ENCODE data around the gene PPARA. TPM values are rescaled to one million over a fixed set of nuclear protein-coding genes. Genes with fewer than 3 reads are reported as not detected.
A peak's percentile ranks its signal among the peaks of the same experiment; 100 is the strongest.

PPARA gene
- total and polyA plus RNA-seq, 7 donors: 11.0 to 55.8 (median 37.3) TPM

DNA sequence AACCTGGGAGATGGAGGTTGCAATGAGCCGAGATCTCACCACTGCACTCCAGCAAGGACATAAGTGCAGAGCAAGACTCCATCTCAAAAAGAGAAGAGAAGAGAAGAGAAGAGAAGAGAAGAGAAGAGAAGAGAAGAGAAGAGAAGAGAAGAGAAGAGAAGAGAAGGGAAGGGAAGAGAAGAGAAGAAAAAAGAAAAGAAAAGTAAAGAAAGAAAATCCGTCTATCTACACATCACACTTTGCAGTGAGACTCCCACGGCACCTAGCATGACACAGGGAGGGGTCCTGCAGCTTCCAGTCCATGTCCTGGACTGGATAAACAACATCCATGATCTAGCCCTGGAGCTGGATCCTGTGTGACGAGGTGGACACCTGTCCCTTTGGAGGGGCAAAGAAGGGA lies 4.0 kb upstream of the PPARA start:
- WGBS, 3 donors: 84 to 94% (median 90%) methylated on average over 4 of the region's 4 CpGs
- ATAC-seq: no peak
- TF ChIP-seq, protein P1, sequence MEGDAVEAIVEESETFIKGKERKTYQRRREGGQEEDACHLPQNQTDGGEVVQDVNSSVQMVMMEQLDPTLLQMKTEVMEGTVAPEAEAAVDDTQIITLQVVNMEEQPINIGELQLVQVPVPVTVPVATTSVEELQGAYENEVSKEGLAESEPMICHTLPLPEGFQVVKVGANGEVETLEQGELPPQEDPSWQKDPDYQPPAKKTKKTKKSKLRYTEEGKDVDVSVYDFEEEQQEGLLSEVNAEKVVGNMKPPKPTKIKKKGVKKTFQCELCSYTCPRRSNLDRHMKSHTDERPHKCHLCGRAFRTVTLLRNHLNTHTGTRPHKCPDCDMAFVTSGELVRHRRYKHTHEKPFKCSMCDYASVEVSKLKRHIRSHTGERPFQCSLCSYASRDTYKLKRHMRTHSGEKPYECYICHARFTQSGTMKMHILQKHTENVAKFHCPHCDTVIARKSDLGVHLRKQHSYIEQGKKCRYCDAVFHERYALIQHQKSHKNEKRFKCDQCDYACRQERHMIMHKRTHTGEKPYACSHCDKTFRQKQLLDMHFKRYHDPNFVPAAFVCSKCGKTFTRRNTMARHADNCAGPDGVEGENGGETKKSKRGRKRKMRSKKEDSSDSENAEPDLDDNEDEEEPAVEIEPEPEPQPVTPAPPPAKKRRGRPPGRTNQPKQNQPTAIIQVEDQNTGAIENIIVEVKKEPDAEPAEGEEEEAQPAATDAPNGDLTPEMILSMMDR (IDR thresholded peaks at IDR 0.05): no peak
- Histone ChIP-seq H3K4me3 (no peak overlapping the region), H3K4me1 (peaks cover 32% of the 10 kb centered on the region), H3K27me3 (ENCODE audit: insufficient read depth in 3 of 3, low read length in 2 of 3) (no peaks in the 10 kb centered on the region), H3K36me3 (ENCODE audit: insufficient read depth in 1 of 2, low read depth in 1 of 2) (no peaks in the 10 kb centered on the region), H3K27ac (no peak overlapping the region), H3K9me3 (no peaks in the 10 kb centered on the region)
- no peak for DNase-seq
- intact Hi-C loops (cut with DNase I): loop anchor here (5.0 kb wide), 4 partner anchors 101 to 151 kb away; partner anchors contain the start of genes CDPF1 (in 1 of the 2) and GTSE1 (in 1 of the 2)

DNA sequence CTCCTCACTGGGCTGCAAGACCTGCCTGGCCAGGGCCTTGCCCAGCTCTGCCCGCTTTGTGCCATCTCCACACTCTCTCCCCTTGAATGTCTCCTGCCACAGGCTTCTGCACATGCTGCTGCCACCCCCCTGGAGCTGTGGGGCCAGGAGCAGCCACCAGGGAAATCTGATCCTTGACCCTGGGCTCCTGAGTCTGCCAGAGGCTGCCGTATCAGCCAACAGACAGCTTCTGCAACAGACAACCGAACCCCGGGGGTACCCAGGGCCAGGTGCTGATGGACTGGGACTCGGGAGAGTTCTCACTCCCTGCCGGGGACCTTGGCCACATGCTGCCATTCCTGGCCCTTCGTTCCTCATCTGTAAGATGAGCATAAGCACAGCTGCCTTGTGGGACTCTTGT lies 3.3 kb upstream of the PPARA start:
- no peak overlapping the region for H3K4me3 ChIP-seq
- 20 to 28% (median 24%) methylated on average over 7 of the region's 7 CpGs for WGBS, 3 donors
- DNase-seq: no peak
- H3K36me3 ChIP-seq (ENCODE audit: insufficient read depth in 1 of 2, low read depth in 1 of 2): no peaks in the 10 kb centered on the region
- no peaks in the 10 kb centered on the region for H3K27me3 ChIP-seq (ENCODE audit: insufficient read depth in 3 of 3, low read length in 2 of 3)
- H3K27ac ChIP-seq: peak overlapping the region; percentile 41
- TF ChIP-seq, protein P1 (IDR thresholded peaks at IDR 0.05): no peak
- no peaks in the 10 kb centered on the region for H3K9me3 ChIP-seq
- intact Hi-C loops (cut with DNase I): loop anchor here (5.0 kb wide), 4 partner anchors 100 to 150 kb away; partner anchors contain the start of genes CDPF1 (in 1 of the 2) and GTSE1 (in 1 of the 2)
- no peak for ATAC-seq
- H3K4me1 ChIP-seq: peaks cover 39% of the 10 kb centered on the region

DNA sequence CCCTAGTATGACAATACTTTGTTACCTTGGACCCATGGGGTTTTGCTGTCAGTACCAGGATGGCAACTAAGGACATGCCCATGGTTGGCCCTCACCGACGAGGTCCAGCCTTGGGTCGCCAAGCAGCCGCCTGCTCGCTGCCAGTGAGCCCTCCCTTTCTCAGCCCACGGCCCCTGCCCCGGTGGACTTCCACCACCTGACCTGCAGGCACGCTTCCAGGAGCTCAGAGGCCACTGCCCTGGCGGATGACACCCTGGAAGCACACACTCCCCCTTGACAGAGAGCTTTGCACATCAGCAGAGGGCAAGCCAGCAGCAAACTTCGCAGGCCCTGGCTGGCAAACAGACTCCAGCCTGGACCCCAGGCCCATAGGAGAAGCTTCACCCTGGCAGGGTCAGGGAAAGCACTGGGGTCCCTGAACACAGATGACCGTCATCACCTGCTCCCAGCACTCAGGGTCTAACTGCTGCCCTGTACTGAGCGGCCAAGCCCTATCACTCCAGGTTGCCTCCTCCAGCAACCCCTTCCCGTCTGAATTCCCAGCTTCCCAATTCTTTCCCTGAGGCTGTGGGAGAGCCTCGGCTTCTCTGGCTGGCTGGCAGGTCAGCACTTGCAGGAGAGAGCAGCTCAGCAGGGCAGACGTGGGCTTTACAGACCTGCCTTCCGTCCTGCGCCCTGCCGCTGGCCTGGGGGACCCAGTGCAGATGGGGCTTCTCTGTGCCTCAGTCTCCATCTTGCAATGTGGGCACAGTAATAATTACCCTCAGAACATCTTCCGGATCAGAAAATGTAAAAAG lies 2.7 kb upstream of the PPARA start:
- peak overlapping the region; percentile 2 for H3K4me3 ChIP-seq
- peaks cover 44% of the 10 kb centered on the region for H3K4me1 ChIP-seq
- H3K36me3 ChIP-seq (ENCODE audit: insufficient read depth in 1 of 2, low read depth in 1 of 2): peaks cover 0 to 5% of the 10 kb centered on the region in 2 donors
- peak in 1 of 4 donors; percentile 2 for ATAC-seq
- TF ChIP-seq, protein P1 (IDR thresholded peaks at IDR 0.05): no peak
- H3K27me3 ChIP-seq (ENCODE audit: insufficient read depth in 3 of 3, low read length in 2 of 3): no peaks in the 10 kb centered on the region
- 33 to 34% (median 33%) methylated on average over 19 of the region's 19 CpGs for WGBS, 3 donors
- DNase-seq: peak in 1 of 2 donors; percentile 76
- intact Hi-C loops (cut with DNase I): loop anchor here (5.0 kb wide), 4 partner anchors 100 to 150 kb away; partner anchors contain the start of genes CDPF1 (in 1 of the 2) and GTSE1 (in 1 of the 2)
- H3K27ac ChIP-seq: peak overlapping the region; percentile 53
- no peaks in the 10 kb centered on the region for H3K9me3 ChIP-seq

DNA sequence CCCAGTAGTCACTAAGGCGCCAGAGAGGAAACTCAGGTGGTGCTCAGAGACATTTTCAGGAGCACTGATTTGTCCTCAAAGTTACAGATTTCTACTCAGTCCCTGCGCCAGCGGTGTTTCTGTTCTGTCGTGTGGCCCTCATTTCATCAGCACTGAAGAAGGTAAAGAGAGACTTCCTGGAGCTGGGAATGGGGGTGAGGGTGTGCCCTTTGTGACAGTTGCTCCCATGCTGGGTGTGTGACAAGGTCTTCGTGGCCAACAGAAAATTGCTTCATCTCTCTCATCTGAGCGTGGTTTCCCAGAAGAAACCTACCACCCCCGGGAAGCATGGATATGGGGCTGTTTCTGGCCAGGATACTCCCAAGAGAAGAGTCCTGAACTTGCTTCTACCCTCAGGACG lies 2.0 kb upstream of the PPARA start:
- H3K9me3 ChIP-seq: no peaks in the 10 kb centered on the region
- H3K4me3 ChIP-seq: no peak overlapping the region
- H3K27ac ChIP-seq: peak overlapping the region; percentile 53
- DNase-seq (no peak), ATAC-seq (no peak)
- H3K36me3 ChIP-seq (ENCODE audit: insufficient read depth in 1 of 2, low read depth in 1 of 2): peaks cover 0 to 12% of the 10 kb centered on the region in 2 donors
- no peaks in the 10 kb centered on the region for H3K27me3 ChIP-seq (ENCODE audit: insufficient read depth in 3 of 3, low read length in 2 of 3)
- H3K4me1 ChIP-seq: peaks cover 44% of the 10 kb centered on the region
- intact Hi-C loops (cut with DNase I): loop anchor here (5.0 kb wide), 4 partner anchors 99 to 149 kb away; partner anchors contain the start of genes CDPF1 (in 1 of the 2) and GTSE1 (in 1 of the 2)
- TF ChIP-seq, protein P1 (IDR thresholded peaks at IDR 0.05): no peak
- 47 to 51% (median 48%) methylated on average over 8 of the region's 8 CpGs for WGBS, 3 donors

Measured in psoas muscle (tissue), 8 donors.